ENCODE measurements around the gene GALNT17. TPM values are rescaled to one million over a fixed set of nuclear protein-coding genes. Genes with fewer than 3 reads are reported as not detected.

GALNT17 gene
- total RNA-seq, 1 donor from 2014 or later = 3.9 TPM

DNA sequence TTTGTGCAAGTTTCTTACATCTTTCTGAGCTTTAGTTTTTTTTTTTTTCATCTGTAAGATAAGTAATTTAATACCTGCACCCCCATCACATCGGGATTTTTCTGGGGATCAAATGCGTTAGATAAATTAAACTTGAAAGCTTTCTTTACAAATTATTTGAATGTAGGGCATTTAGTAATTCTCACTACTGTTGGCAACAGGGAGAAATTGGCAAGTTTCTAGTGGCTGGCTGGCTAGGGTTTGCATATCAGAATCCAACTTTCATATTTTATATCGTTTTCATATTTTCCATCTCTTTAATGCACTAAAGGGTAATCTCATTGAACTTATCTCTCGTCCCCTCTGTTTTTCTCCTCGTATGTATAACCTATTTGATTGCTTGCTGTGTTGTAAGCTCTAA, 412.9 kb downstream of the GALNT17 start:
- Mint-ChIP-seq H3K27ac (no peak overlapping the region), H3K4me3 (ENCODE audit: low read depth) (no peak overlapping the region), H3K9me3 (ENCODE audit: low read depth) (no peaks in the 10 kb centered on the region), H3K4me1 (ENCODE audit: low read depth) (peaks cover 1% of the 10 kb centered on the region), H3K27me3 (peaks cover 6% of the 10 kb centered on the region), H3K36me3 (ENCODE audit: insufficient read depth) (no peaks in the 10 kb centered on the region)
- TF ChIP-seq, protein P1, sequence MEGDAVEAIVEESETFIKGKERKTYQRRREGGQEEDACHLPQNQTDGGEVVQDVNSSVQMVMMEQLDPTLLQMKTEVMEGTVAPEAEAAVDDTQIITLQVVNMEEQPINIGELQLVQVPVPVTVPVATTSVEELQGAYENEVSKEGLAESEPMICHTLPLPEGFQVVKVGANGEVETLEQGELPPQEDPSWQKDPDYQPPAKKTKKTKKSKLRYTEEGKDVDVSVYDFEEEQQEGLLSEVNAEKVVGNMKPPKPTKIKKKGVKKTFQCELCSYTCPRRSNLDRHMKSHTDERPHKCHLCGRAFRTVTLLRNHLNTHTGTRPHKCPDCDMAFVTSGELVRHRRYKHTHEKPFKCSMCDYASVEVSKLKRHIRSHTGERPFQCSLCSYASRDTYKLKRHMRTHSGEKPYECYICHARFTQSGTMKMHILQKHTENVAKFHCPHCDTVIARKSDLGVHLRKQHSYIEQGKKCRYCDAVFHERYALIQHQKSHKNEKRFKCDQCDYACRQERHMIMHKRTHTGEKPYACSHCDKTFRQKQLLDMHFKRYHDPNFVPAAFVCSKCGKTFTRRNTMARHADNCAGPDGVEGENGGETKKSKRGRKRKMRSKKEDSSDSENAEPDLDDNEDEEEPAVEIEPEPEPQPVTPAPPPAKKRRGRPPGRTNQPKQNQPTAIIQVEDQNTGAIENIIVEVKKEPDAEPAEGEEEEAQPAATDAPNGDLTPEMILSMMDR (IDR thresholded peaks at IDR 0.05; ENCODE audit: unreplicated experiment) = no peak
- DNase-seq (ENCODE audit: low spot score, unreplicated experiment) = no peak

DNA sequence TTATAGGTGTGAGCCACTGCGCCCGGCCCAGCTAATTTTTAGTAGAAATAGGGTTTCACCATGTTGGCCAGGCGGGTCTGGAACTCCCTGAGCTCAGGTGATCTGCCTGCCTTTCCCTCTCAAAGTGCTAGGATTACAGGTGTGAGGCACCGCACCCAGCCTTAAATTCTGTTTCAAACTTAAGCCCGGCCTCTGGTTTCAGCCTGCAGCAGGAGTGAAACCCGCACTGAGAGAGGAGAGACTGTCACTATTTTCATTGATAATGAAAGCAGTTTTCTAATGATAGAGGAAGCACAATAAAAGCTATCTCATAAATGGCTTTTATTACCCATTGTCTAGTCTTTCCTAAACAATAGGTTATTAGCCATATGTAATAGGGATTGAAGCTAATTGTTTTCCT, 415.5 kb downstream of the GALNT17 start:
- H3K4me3 Mint-ChIP-seq (ENCODE audit: low read depth) = no peak overlapping the region
- H3K36me3 Mint-ChIP-seq (ENCODE audit: insufficient read depth) = peaks cover 5% of the 10 kb centered on the region
- no peak for DNase-seq (ENCODE audit: low spot score, unreplicated experiment)
- H3K27me3 Mint-ChIP-seq = no peaks in the 10 kb centered on the region
- H3K27ac Mint-ChIP-seq = no peak overlapping the region
- TF ChIP-seq, protein P1 (IDR thresholded peaks at IDR 0.05; ENCODE audit: unreplicated experiment) = no peak
- H3K4me1 Mint-ChIP-seq (ENCODE audit: low read depth) = peaks cover 1% of the 10 kb centered on the region
- H3K9me3 Mint-ChIP-seq (ENCODE audit: low read depth) = peaks cover 9% of the 10 kb centered on the region

DNA sequence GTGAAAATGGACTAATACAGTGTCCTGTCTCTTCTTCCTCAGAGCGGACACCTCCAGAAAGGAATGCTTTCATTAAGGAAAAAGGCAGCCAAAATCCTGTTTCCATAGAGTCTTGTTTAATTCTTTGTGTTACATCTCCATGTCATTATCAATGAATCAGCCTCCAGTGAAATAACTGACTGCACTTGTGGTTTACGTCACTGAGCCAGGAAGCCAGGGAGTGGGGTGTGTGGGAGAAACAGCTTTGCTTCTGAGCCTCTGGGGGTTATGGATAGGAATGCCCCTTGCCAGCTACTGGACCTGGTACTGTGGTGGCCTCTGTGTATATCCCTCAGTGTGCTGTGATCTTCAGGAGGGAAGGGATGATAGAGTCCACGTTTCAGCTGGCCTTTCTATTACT, 416.8 kb downstream of the GALNT17 start:
- no peak overlapping the region for H3K27ac Mint-ChIP-seq
- TF ChIP-seq, protein P1 (IDR thresholded peaks at IDR 0.05; ENCODE audit: unreplicated experiment) = no peak
- DNase-seq (ENCODE audit: low spot score, unreplicated experiment) = no peak
- no peak overlapping the region for H3K4me3 Mint-ChIP-seq (ENCODE audit: low read depth)
- H3K27me3 Mint-ChIP-seq = no peaks in the 10 kb centered on the region
- H3K4me1 Mint-ChIP-seq (ENCODE audit: low read depth) = no peaks in the 10 kb centered on the region
- peaks cover 5% of the 10 kb centered on the region for H3K36me3 Mint-ChIP-seq (ENCODE audit: insufficient read depth)
- peaks cover 9% of the 10 kb centered on the region for H3K9me3 Mint-ChIP-seq (ENCODE audit: low read depth)

DNA sequence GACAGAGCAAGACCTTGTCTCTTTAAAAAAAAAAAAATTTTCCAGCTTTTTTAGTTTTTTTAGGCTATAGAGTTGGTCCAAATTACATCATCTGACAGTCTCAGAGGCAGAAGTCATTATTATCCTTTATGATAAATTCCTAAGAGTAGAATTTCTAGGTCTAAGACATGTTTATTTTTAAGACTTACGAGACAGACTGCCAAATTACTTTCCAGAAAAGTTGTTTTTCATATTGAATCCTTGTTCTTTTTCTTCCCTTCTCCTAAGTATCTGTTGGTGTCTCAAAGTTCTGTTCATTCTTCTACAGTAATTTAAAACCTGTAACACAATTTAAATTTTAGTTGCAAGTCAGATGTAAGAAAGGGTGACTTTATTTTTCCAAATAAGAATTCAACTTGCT, 421.4 kb downstream of the GALNT17 start:
- H3K4me1 Mint-ChIP-seq (ENCODE audit: low read depth) = no peaks in the 10 kb centered on the region
- TF ChIP-seq, protein P1 (IDR thresholded peaks at IDR 0.05; ENCODE audit: unreplicated experiment) = no peak
- H3K27me3 Mint-ChIP-seq = no peaks in the 10 kb centered on the region
- H3K4me3 Mint-ChIP-seq (ENCODE audit: low read depth) = no peak overlapping the region
- DNase-seq (ENCODE audit: low spot score, unreplicated experiment) = no peak
- peaks cover 5% of the 10 kb centered on the region for H3K36me3 Mint-ChIP-seq (ENCODE audit: insufficient read depth)
- H3K9me3 Mint-ChIP-seq (ENCODE audit: low read depth) = peaks cover 9% of the 10 kb centered on the region
- H3K27ac Mint-ChIP-seq = no peak overlapping the region

DNA sequence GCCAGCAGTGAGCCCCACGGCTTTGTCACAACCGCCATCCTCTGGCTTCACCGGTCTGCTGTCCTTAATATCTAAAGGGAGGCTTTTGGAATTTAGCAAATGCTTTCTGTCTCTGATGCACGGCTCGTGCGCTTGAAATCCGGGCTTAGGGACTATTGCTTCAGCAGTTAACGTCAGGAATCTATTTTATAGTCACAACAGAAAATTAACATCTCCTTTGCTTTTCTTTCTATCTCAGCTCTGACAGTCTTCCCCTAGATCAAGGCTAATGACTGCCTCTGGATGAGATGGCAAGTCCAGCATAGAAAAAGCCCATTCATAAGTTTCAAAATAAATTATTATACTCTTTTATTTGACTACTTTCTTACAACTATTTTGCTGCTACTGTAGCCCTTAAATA, 423.8 kb downstream of the GALNT17 start:
- H3K4me3 Mint-ChIP-seq (ENCODE audit: low read depth) = no peak overlapping the region
- H3K27me3 Mint-ChIP-seq = no peaks in the 10 kb centered on the region
- TF ChIP-seq, protein P1 (IDR thresholded peaks at IDR 0.05; ENCODE audit: unreplicated experiment) = no peak
- peaks cover 4% of the 10 kb centered on the region for H3K36me3 Mint-ChIP-seq (ENCODE audit: insufficient read depth)
- H3K27ac Mint-ChIP-seq = no peak overlapping the region
- peaks cover 7% of the 10 kb centered on the region for H3K9me3 Mint-ChIP-seq (ENCODE audit: low read depth)
- no peaks in the 10 kb centered on the region for H3K4me1 Mint-ChIP-seq (ENCODE audit: low read depth)
- DNase-seq (ENCODE audit: low spot score, unreplicated experiment) = no peak

Data from progenitor cell of endocrine pancreas (in vitro differentiated cells).